GM23338 (cell line): ENCODE results near the gene UGT1A1. TPM values are rescaled to one million over a fixed set of nuclear protein-coding genes. Genes with fewer than 3 reads are reported as not detected.

Source experiments
- ATAC-seq: fragments of 200-7000 bp; cut with Tn5 transposase; 3 replicates; pipeline ENCODE4 v1.9.1; 2020
- DNase-seq: peaks from one replicate; pipeline ENCODE4 v3.0.0-alpha.2; 2015; ENCODE audit warnings: low spot score
- H2AFZ ChIP-seq: fragments of 200-600 bp; sonication (generic); 2 replicates; pipeline ENCODE4 v1.8.0; 2016; ENCODE audit warnings: antibody characterized with exemption, mild to moderate bottlenecking, moderate library complexity
- H3F3A ChIP-seq: fragments of 200-600 bp; sonication (generic); replicated peaks from 2 replicates; pipeline ENCODE4 v1.8.0; 2017; ENCODE audit warnings: antibody characterized with exemption, mixed run types, low read depth
- H3K27ac ChIP-seq: fragments of 200-600 bp; sonication (generic); 2 replicates; pipeline ENCODE4 v1.6.1; 2016; ENCODE audit warnings: low read depth
- H3K27me3 ChIP-seq: fragments of 200-600 bp; sonication (generic); 2 replicates; pipeline ENCODE4 v1.8.0; 2016; ENCODE audit warnings: mild to moderate bottlenecking, mixed run types, moderate library complexity; ENCODE audit not compliant: insufficient read depth
- H3K36me3 ChIP-seq: fragments of 200-600 bp; sonication (generic); 2 replicates; pipeline ENCODE4 v1.8.0; 2016; ENCODE audit warnings: mild to moderate bottlenecking; ENCODE audit not compliant: insufficient read depth
- H3K4me1 ChIP-seq: fragments of 200-600 bp; sonication (generic); 2 replicates; pipeline ENCODE4 v1.8.0; 2016; ENCODE audit warnings: mild to moderate bottlenecking, moderate library complexity; ENCODE audit not compliant: insufficient read depth
- H3K4me2 ChIP-seq: fragments of 200-600 bp; sonication (generic); 2 replicates; pipeline ENCODE4 v1.7.1; 2017; ENCODE audit warnings: mixed run types
- H3K4me3 ChIP-seq: fragments of 200-600 bp; sonication (generic); 2 replicates; pipeline ENCODE4 v1.6.1; 2016; ENCODE audit warnings: mixed run types
- H3K79me2 ChIP-seq: fragments of 200-600 bp; sonication (generic); replicated peaks from 2 replicates; pipeline ENCODE4 v1.8.0; 2017; ENCODE audit warnings: mild to moderate bottlenecking; ENCODE audit not compliant: insufficient read depth
- H3K9me2 ChIP-seq: fragments of 200-600 bp; sonication (generic); 2 replicates; pipeline ENCODE4 v1.8.0; 2017; ENCODE audit not compliant: insufficient read depth
- H4K20me1 ChIP-seq: fragments of 200-600 bp; sonication (generic); replicated peaks from 2 replicates; pipeline ENCODE4 v1.8.0; 2017; ENCODE audit warnings: mild to moderate bottlenecking; ENCODE audit not compliant: insufficient read depth
- H3K27ac Mint-ChIP-seq: 2 replicates; pipeline ENCODE4 v1.8.0; 2020; ENCODE audit warnings: inconsistent platforms, mild to moderate bottlenecking, moderate library complexity, mixed read lengths
- H3K27me3 Mint-ChIP-seq: 3 replicates; pipeline ENCODE4 v1.8.0; 2022; ENCODE audit warnings: low read depth, mild to moderate bottlenecking, moderate library complexity, mixed read lengths, inconsistent platforms; ENCODE audit not compliant: insufficient read depth, poor library complexity
- H3K36me3 Mint-ChIP-seq: 3 replicates; pipeline ENCODE4 v1.8.0; 2021; ENCODE audit warnings: low read depth, mild to moderate bottlenecking, inconsistent platforms, moderate library complexity, mixed read lengths
- H3K4me1 Mint-ChIP-seq: 3 replicates; pipeline ENCODE4 v1.8.0; 2020; ENCODE audit warnings: mild to moderate bottlenecking, inconsistent platforms, mixed read lengths
- H3K4me3 Mint-ChIP-seq: 3 replicates; pipeline ENCODE4 v1.8.0; 2021; ENCODE audit warnings: moderate library complexity, mild to moderate bottlenecking, inconsistent platforms, mixed read lengths
- H3K9me3 Mint-ChIP-seq: 3 replicates; pipeline ENCODE4 v1.8.0; 2020; ENCODE audit warnings: moderate library complexity, mild to moderate bottlenecking, inconsistent platforms, mixed read lengths
- CREB1 ChIP-seq: fragments of 250-450 bp; sonication (Bioruptor Pico); IDR thresholded peaks from 2 replicates; pipeline ENCODE4 v1.5.0; 2020; ENCODE audit warnings: low read depth, mild to moderate bottlenecking, moderate library complexity
- CTCF ChIP-seq, 2 experiments: fragments of 200-600 bp in 1 of 2; sonication (generic) in 1 of 2; conservative IDR thresholded peaks; 2 replicates each; pipeline versions ENCODE4 v1.5.1 to v1.6.1; 2016 to 2017; ENCODE audit warnings: antibody characterized with exemption in 2 of 2, low read depth in 2 of 2, mild to moderate bottlenecking in 2 of 2, moderate library complexity in 1 of 2
- ETS1 ChIP-seq: IDR thresholded peaks from 2 replicates; pipeline ENCODE4 v1.6.1; 2016; ENCODE audit warnings: antibody characterized with exemption
- EZH2 ChIP-seq: fragments of 200-600 bp; sonication (generic); IDR thresholded peaks from one replicate; pipeline ENCODE4 v1.8.0; 2017; ENCODE audit warnings: antibody characterized with exemption, mild to moderate bottlenecking, low read depth; ENCODE audit not compliant: unreplicated experiment
- EZH2phosphoT487 ChIP-seq: fragments of 200-600 bp; sonication (generic); IDR thresholded peaks from one replicate; pipeline ENCODE4 v1.8.1; 2018; ENCODE audit warnings: antibody characterized with exemption; ENCODE audit not compliant: unreplicated experiment
- JUNB ChIP-seq: IDR thresholded peaks from one replicate; pipeline ENCODE4 v1.6.1; 2016; ENCODE audit warnings: antibody characterized with exemption; ENCODE audit not compliant: unreplicated experiment
- NANOG ChIP-seq: IDR thresholded peaks from 2 replicates; pipeline ENCODE4 v1.6.1; 2016; ENCODE audit warnings: antibody characterized with exemption, borderline replicate concordance
- POLR2AphosphoS5 ChIP-seq: IDR thresholded peaks from 2 replicates; pipeline ENCODE4 v1.6.1; 2016; ENCODE audit warnings: antibody characterized with exemption, low read depth
- REST ChIP-seq: IDR thresholded peaks from one replicate; pipeline ENCODE4 v1.6.1; 2018; ENCODE audit warnings: antibody characterized with exemption; ENCODE audit not compliant: unreplicated experiment
- STAT1 ChIP-seq: IDR thresholded peaks from one replicate; pipeline ENCODE4 v1.6.1; 2016; ENCODE audit warnings: antibody characterized with exemption; ENCODE audit not compliant: unreplicated experiment
- ZNF114 ChIP-seq: fragments of 250-450 bp; sonication (Bioruptor Pico); IDR thresholded peaks from 2 replicates; pipeline ENCODE4 v1.5.0; 2020; ENCODE audit warnings: mild to moderate bottlenecking, moderate library complexity
- ZNF331 ChIP-seq: fragments of 250-450 bp; sonication (Bioruptor Pico); IDR thresholded peaks from 2 replicates; pipeline ENCODE4 v1.5.0; 2020; ENCODE audit warnings: low read depth, mild to moderate bottlenecking, moderate library complexity
- ZNF462 ChIP-seq: fragments of 250-450 bp; sonication (Bioruptor Pico); IDR thresholded peaks from 2 replicates; pipeline ENCODE4 v1.5.0; 2020; ENCODE audit warnings: mild to moderate bottlenecking, moderate library complexity
- polyA plus RNA-seq: library from polyadenylated mRNA; unstranded; fragments of >200 nt; fragmentation: Nextera tagmentation; extraction: Ambion mirVana; gene quantifications from 2 replicates; pipeline ENCODE4 v1.2.1, GENCODE V29; 2016
- total RNA-seq: library from RNA; depleted of rRNA; stranded (reverse); fragments of >200 nt; shearing (Covaris generic); gene quantifications from 2 replicates; pipeline ENCODE4 v1.2.3, GENCODE V29; 2014

UGT1A1 gene
- total and polyA plus RNA-seq, 2 experiments from 2014 or later, result not detected

- Mint-ChIP-seq H3K9me3 (peaks cover 2% of the 10 kb centered on the region; the same call in 2 of the 3 replicates), H3K36me3 (no peaks in the 10 kb centered on the region), H3K4me3 (no peak overlapping the region), H3K27me3 (peaks cover 13% of the 10 kb centered on the region), H3K4me1 (peaks cover 4% of the 10 kb centered on the region; the same call in 1 of the 3 replicates), H3K27ac (no peak overlapping the region)
- Histone ChIP-seq H3K27me3 (no peaks in the 10 kb centered on the region), H3F3A (no peaks in the 10 kb centered on the region), H3K4me2 (no peak overlapping the region), H3K9me2 (peaks cover 5% of the 10 kb centered on the region; the same call in 1 of the 2 replicates), H3K4me3 (no peak overlapping the region), H3K79me2 (no peaks in the 10 kb centered on the region), H3K27ac (no peak overlapping the region), H3K4me1 (no peaks in the 10 kb centered on the region), H3K36me3 (no peaks in the 10 kb centered on the region), H2AFZ (no peak overlapping the region), H4K20me1 (no peaks in the 10 kb centered on the region)
- no peak for ATAC-seq
- DNase-seq, result no peak
- TF ChIP-seq ZNF114 (CRISPR knock-in tag), result no peak
- TF ChIP-seq NANOG, result no peak
- no peak for TF ChIP-seq EZH2
- no peak for TF ChIP-seq REST
- TF ChIP-seq STAT1, result no peak
- TF ChIP-seq EZH2phosphoT487, result no peak
- no peak for TF ChIP-seq ZNF331 (CRISPR knock-in tag)
- no peak for TF ChIP-seq ETS1
- TF ChIP-seq CTCF (conservative IDR thresholded peaks at IDR 0.05; ENCODE audit: low read depth in 2 of 2), result no peak
- TF ChIP-seq JUNB, result no peak
- TF ChIP-seq POLR2AphosphoS5, result no peak
- no peak for TF ChIP-seq CREB1 (CRISPR knock-in tag)
- no peak for TF ChIP-seq ZNF462 (CRISPR knock-in tag)
Observed at GRCh38 chr2:233713262-233713615, 46.8 kb upstream of the UGT1A1 start.
